Ishikawa (cell line): ENCODE data around the gene PYCARD.

ENCODE experiments used
- CEBPB ChIP-seq: IDR thresholded peaks from 2 replicates; pipeline ENCODE4 v1.6.1; 2012
- CREB1 ChIP-seq: IDR thresholded peaks from 2 replicates; pipeline ENCODE4 v1.6.1; 2012; ENCODE audit warnings: low read depth
- EGR1 ChIP-seq: IDR thresholded peaks from 2 replicates; pipeline ENCODE4 v1.6.1; 2012
- EP300 ChIP-seq: IDR thresholded peaks from 2 replicates; pipeline ENCODE4 v1.6.1; 2012; ENCODE audit warnings: borderline replicate concordance
- FOXM1 ChIP-seq: IDR thresholded peaks from 2 replicates; pipeline ENCODE4 v1.6.1; 2012; ENCODE audit warnings: low read depth, borderline replicate concordance
- NFIC ChIP-seq: IDR thresholded peaks from 2 replicates; pipeline ENCODE4 v1.6.1; 2012
- RAD21 ChIP-seq: IDR thresholded peaks from 2 replicates; pipeline ENCODE4 v1.6.1; 2012; ENCODE audit warnings: low read depth
- TAF1 ChIP-seq: IDR thresholded peaks from 2 replicates; pipeline ENCODE4 v1.6.1; 2012; ENCODE audit warnings: low read depth, mild to moderate bottlenecking
- TCF12 ChIP-seq: IDR thresholded peaks from 2 replicates; pipeline ENCODE4 v1.6.1; 2012; ENCODE audit warnings: low read depth
- TEAD4 ChIP-seq: IDR thresholded peaks from 2 replicates; pipeline ENCODE4 v1.6.1; 2012
- USF1 ChIP-seq: IDR thresholded peaks from 2 replicates; pipeline ENCODE4 v1.6.1; 2012
- YY1 ChIP-seq: IDR thresholded peaks from 2 replicates; pipeline ENCODE4 v1.6.1; 2012; ENCODE audit warnings: low read depth
- ZBTB7A ChIP-seq: IDR thresholded peaks from 2 replicates; pipeline ENCODE4 v1.6.1; 2012; ENCODE audit warnings: low read depth
- TF ChIP-seq, protein P1 (sequence below): IDR thresholded peaks from 2 replicates; pipeline ENCODE4 v1.6.1; 2012
- TF ChIP-seq, protein P2 (sequence below): IDR thresholded peaks from 2 replicates; pipeline ENCODE4 v1.6.1; 2012; ENCODE audit warnings: low read depth, mild to moderate bottlenecking

The PYCARD gene

GRCh38 chr16:31198207-31198882, 4.2 kb downstream of the PYCARD start:
- TF ChIP-seq YY1, result no peak
- TF ChIP-seq EGR1, result no peak
- TF ChIP-seq TCF12, result no peak
- no peak for TF ChIP-seq RAD21
- no peak for TF ChIP-seq USF1
- no peak for TF ChIP-seq TEAD4
- TF ChIP-seq, protein P1, sequence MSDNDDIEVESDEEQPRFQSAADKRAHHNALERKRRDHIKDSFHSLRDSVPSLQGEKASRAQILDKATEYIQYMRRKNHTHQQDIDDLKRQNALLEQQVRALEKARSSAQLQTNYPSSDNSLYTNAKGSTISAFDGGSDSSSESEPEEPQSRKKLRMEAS, result no peak
- TF ChIP-seq EP300, result no peak
- TF ChIP-seq, protein P2, sequence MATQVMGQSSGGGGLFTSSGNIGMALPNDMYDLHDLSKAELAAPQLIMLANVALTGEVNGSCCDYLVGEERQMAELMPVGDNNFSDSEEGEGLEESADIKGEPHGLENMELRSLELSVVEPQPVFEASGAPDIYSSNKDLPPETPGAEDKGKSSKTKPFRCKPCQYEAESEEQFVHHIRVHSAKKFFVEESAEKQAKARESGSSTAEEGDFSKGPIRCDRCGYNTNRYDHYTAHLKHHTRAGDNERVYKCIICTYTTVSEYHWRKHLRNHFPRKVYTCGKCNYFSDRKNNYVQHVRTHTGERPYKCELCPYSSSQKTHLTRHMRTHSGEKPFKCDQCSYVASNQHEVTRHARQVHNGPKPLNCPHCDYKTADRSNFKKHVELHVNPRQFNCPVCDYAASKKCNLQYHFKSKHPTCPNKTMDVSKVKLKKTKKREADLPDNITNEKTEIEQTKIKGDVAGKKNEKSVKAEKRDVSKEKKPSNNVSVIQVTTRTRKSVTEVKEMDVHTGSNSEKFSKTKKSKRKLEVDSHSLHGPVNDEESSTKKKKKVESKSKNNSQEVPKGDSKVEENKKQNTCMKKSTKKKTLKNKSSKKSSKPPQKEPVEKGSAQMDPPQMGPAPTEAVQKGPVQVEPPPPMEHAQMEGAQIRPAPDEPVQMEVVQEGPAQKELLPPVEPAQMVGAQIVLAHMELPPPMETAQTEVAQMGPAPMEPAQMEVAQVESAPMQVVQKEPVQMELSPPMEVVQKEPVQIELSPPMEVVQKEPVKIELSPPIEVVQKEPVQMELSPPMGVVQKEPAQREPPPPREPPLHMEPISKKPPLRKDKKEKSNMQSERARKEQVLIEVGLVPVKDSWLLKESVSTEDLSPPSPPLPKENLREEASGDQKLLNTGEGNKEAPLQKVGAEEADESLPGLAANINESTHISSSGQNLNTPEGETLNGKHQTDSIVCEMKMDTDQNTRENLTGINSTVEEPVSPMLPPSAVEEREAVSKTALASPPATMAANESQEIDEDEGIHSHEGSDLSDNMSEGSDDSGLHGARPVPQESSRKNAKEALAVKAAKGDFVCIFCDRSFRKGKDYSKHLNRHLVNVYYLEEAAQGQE, result no peak
- no peak for TF ChIP-seq CEBPB
- no peak for TF ChIP-seq FOXM1
- TF ChIP-seq ZBTB7A, result no peak
- TF ChIP-seq NFIC, result no peak
- TF ChIP-seq CREB1, result no peak
- no peak for TF ChIP-seq TAF1

DNA sequence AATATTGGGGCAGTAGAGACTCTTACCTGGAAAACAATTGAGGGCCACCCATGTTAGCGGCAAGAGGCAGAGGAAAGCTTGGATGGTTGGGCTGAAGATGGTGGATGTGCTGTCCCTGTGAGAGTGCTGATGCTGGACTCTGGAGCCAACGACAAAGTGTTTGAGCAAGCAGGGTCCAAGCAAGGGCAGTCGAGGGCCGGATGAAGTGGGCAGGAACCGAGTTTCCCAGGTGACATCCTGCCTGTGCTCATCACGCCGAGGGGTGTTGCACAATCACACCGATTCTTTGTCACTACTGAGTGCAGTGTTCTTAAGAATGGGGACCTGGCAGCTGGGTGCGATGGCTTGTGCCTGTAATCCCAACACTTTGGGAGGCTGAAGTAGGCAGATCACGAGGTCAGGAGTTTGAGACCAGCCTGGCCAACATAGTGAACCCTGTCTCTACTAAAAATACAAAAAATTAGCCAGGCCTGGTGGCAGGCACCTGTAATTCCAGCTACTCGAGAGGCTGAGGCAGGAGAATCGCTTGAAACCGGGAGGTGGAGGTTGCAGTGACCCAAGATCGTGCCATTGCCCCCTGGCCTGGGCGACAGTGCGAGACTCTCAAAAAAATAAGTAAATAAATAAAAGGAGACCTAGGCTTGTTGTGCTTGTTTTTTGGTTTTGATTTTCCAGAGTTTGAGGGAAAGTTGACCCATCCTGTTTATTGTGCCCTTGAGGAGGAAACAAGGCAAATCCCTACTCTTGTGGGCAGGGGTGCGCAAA, 6.1 kb downstream of the PYCARD start:
- TF ChIP-seq CEBPB (0 out of 2 replicates have a peak, but pooled peaks have one; percentile 36), FOXM1 (no peak), CREB1 (no peak), EP300 (no peak), YY1 (no peak)
- TF ChIP-seq, protein P1, result no peak

DNA sequence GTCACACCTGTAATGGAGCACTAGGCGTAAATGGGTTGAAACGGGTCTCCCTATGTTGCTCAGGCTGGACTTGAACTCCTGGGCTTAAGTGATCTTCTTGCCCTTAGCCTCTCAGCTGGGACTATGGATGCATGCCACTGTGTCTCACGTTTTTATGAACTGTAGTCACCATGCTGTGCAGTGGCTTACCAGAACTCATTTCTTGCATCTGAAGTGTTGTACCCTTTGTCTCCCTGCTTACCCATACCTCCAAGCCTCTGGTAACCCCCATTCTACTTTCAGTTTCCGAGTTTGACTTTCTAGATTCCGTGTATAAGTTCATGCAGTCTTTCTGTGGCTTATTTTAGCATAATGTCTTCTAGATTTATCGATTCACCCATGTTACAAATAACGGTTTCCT, 7.7 kb downstream of the PYCARD start:
- no peak for TF ChIP-seq TCF12
- TF ChIP-seq, protein P1, result no peak
- no peak for TF ChIP-seq YY1
- TF ChIP-seq FOXM1, result no peak
- no peak for TF ChIP-seq CEBPB
- no peak for TF ChIP-seq EP300
- no peak for TF ChIP-seq RAD21
- TF ChIP-seq ZBTB7A, result no peak
- no peak for TF ChIP-seq NFIC
- TF ChIP-seq TAF1, result no peak
- TF ChIP-seq EGR1, result no peak
- TF ChIP-seq USF1, result no peak
- TF ChIP-seq, protein P2, result no peak

DNA sequence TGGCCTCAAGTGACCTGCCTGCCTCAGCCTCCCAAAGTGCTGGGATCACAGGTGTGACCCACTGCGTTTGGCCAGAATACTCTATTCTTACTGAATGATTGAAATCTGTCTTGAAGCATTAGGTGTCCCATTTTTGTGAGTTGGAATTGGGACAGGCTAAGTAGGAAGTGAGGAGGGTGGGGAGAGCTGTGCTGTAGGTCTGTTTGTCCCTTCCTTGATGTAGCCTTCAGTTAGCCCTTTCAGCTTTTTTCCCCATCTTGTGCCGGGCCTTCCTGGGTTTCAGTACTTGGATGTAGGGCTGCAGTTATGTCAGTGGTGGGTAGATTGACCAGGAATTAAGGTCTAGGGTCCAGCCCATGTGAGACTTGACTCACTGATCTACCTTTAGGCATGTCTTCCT, 8.7 kb downstream of the PYCARD start:
- TF ChIP-seq TCF12 (no peak), RAD21 (no peak), FOXM1 (no peak), USF1 (no peak), YY1 (no peak), CREB1 (no peak), ZBTB7A (no peak), NFIC (no peak), CEBPB (no peak), EGR1 (no peak), EP300 (no peak), TAF1 (no peak), TEAD4 (no peak)
- TF ChIP-seq, protein P2, result no peak
- TF ChIP-seq, protein P1, result no peak
